Skeletal muscle tissue (tissue), 4 donors: ENCODE data around the gene POLR3H. TPM values are rescaled to one million over a fixed set of nuclear protein-coding genes. Genes with fewer than 3 reads are reported as not detected.

Experiments used
- H3K27ac ChIP-seq: one replicate; pipeline ENCODE4 v1.7.0; 2013; ENCODE audit warnings: mild to moderate bottlenecking, low read depth, low read length, inconsistent platforms
- H3K27me3 ChIP-seq, 3 donors: one replicate each; pipeline ENCODE4 v1.7.0; 2013; ENCODE audit warnings: low read length in 3 of 3; ENCODE audit not compliant: control insufficient read depth in 3 of 3, insufficient read depth in 3 of 3
- H3K36me3 ChIP-seq, 3 donors: one replicate each; pipeline ENCODE4 v1.7.0; 2013; ENCODE audit warnings: low read length in 3 of 3; ENCODE audit not compliant: control insufficient read depth in 3 of 3, insufficient read depth in 3 of 3
- H3K4me1 ChIP-seq, 3 donors: one replicate each; pipeline ENCODE4 v1.7.0; 2013; ENCODE audit warnings: low read length in 3 of 3, mild to moderate bottlenecking in 3 of 3; ENCODE audit not compliant: control insufficient read depth in 3 of 3, insufficient read depth in 3 of 3
- H3K4me3 ChIP-seq, 3 donors: one replicate each; pipeline ENCODE4 v1.7.0; 2013; ENCODE audit warnings: low read length in 3 of 3
- H3K9ac ChIP-seq, 3 donors: one replicate each; pipeline ENCODE4 v1.7.0; 2013; ENCODE audit warnings: low read length in 3 of 3, mild to moderate bottlenecking in 3 of 3, moderate library complexity in 2 of 3, low read depth in 1 of 3
- H3K9me3 ChIP-seq, 3 donors: one replicate each; pipeline ENCODE4 v1.7.0; 2013; ENCODE audit warnings: low read length in 3 of 3; ENCODE audit not compliant: control insufficient read depth in 3 of 3
- total RNA-seq: library from RNA; depleted of rRNA; stranded (reverse); fragments of >200 nt; gene quantifications from one replicate; pipeline ENCODE4 v1.2.3, GENCODE V29; 2014
- donor health status: Osteomylitis.

Gene POLR3H
- total RNA-seq, 1 donor from 2014 or later: 12.0 TPM

- Histone ChIP-seq H3K4me1 (peaks cover 53 to 73% (median 66%) of the 10 kb centered on the region in 3 donors), H3K36me3 (peaks cover 37 to 41% (median 38%) of the 10 kb centered on the region in 3 donors), H3K9me3 (no peaks in the 10 kb centered on the region), H3K4me3 (no peak overlapping the region), H3K9ac (peak overlapping the region; percentile 36 to 68 (median 43)), H3K27me3 (no peaks in the 10 kb centered on the region), H3K27ac (peak overlapping the region; percentile 50)
Measured at GRCh38 chr22:41508770-41509170, 35.5 kb downstream of the POLR3H start.

GRCh38 chr22:41507330-41508063 is 36.8 kb downstream of the POLR3H start:
- Histone ChIP-seq H3K27ac (no peak overlapping the region), H3K4me3 (no peak overlapping the region), H3K27me3 (no peaks in the 10 kb centered on the region), H3K4me1 (peaks cover 40 to 64% (median 58%) of the 10 kb centered on the region in 3 donors), H3K9me3 (no peaks in the 10 kb centered on the region), H3K36me3 (peaks cover 33 to 35% (median 34%) of the 10 kb centered on the region in 3 donors), H3K9ac (peak overlapping the region in 2 of 3 donors; percentile 2 to 11)

GRCh38 chr22:41505511-41506220 is 38.6 kb downstream of the POLR3H start:
- Histone ChIP-seq H3K9ac (no peak overlapping the region), H3K36me3 (peaks cover 38 to 43% (median 43%) of the 10 kb centered on the region in 3 donors), H3K4me3 (no peak overlapping the region), H3K9me3 (no peaks in the 10 kb centered on the region), H3K27ac (no peak overlapping the region), H3K4me1 (peaks cover 26 to 50% (median 50%) of the 10 kb centered on the region in 3 donors), H3K27me3 (no peaks in the 10 kb centered on the region)

GRCh38 chr22:41504816-41505215 is 39.5 kb downstream of the POLR3H start:
- Histone ChIP-seq H3K4me3 (no peak overlapping the region), H3K9ac (peak overlapping the region in 1 of 3 donors; percentile 40), H3K27ac (no peak overlapping the region), H3K4me1 (peaks cover 24 to 56% (median 50%) of the 10 kb centered on the region in 3 donors), H3K36me3 (peaks cover 38 to 40% (median 40%) of the 10 kb centered on the region in 3 donors), H3K27me3 (no peaks in the 10 kb centered on the region), H3K9me3 (no peaks in the 10 kb centered on the region)

GRCh38 chr22:41504397-41504796 is 39.9 kb downstream of the POLR3H start:
- H3K4me1 ChIP-seq: peaks cover 21 to 58% (median 53%) of the 10 kb centered on the region in 3 donors
- no peak overlapping the region for H3K4me3 ChIP-seq
- peaks cover 40 to 44% (median 43%) of the 10 kb centered on the region in 3 donors for H3K36me3 ChIP-seq
- no peaks in the 10 kb centered on the region for H3K9me3 ChIP-seq
- peak overlapping the region in 1 of 3 donors; percentile 40 for H3K9ac ChIP-seq
- H3K27me3 ChIP-seq: no peaks in the 10 kb centered on the region
- peak overlapping the region; percentile 31 for H3K27ac ChIP-seq

- no peak overlapping the region for H3K4me3 ChIP-seq
- no peaks in the 10 kb centered on the region for H3K9me3 ChIP-seq
- H3K4me1 ChIP-seq: peaks cover 10 to 50% (median 44%) of the 10 kb centered on the region in 3 donors
- peak overlapping the region in 1 of 3 donors; percentile 45 for H3K9ac ChIP-seq
- H3K27ac ChIP-seq: no peak overlapping the region
- no peaks in the 10 kb centered on the region for H3K27me3 ChIP-seq
- peaks cover 20 to 28% (median 24%) of the 10 kb centered on the region in 3 donors for H3K36me3 ChIP-seq
Measured at GRCh38 chr22:41501209-41501608, 43.1 kb downstream of the POLR3H start.

GRCh38 chr22:41500303-41500702 is 44.0 kb downstream of the POLR3H start:
- Histone ChIP-seq H3K27ac (no peak overlapping the region), H3K36me3 (peaks cover 20 to 27% (median 26%) of the 10 kb centered on the region in 3 donors), H3K4me1 (peaks cover 10 to 50% (median 42%) of the 10 kb centered on the region in 3 donors)

GRCh38 chr22:41499624-41500280 is 44.5 kb downstream of the POLR3H start:
- peaks cover 20 to 27% (median 26%) of the 10 kb centered on the region in 3 donors for H3K36me3 ChIP-seq
- H3K4me1 ChIP-seq: peaks cover 10 to 47% (median 40%) of the 10 kb centered on the region in 3 donors
- no peak overlapping the region for H3K4me3 ChIP-seq
- no peaks in the 10 kb centered on the region for H3K27me3 ChIP-seq
- H3K9ac ChIP-seq: no peak overlapping the region
- no peaks in the 10 kb centered on the region for H3K9me3 ChIP-seq
- no peak overlapping the region for H3K27ac ChIP-seq

More at GRCh38 chr22:41500303-41500702, 44.0 kb downstream of the POLR3H start:
- Histone ChIP-seq H3K9me3 (no peaks in the 10 kb centered on the region), H3K9ac (no peak overlapping the region), H3K27me3 (no peaks in the 10 kb centered on the region), H3K4me3 (no peak overlapping the region)

- H3K27me3 ChIP-seq: no peaks in the 10 kb centered on the region
- H3K4me3 ChIP-seq: no peak overlapping the region
- H3K4me1 ChIP-seq: peaks cover 10 to 44% (median 35%) of the 10 kb centered on the region in 3 donors
- H3K9me3 ChIP-seq: no peaks in the 10 kb centered on the region
- H3K27ac ChIP-seq: no peak overlapping the region
- H3K9ac ChIP-seq: no peak overlapping the region
- peaks cover 20 to 27% (median 26%) of the 10 kb centered on the region in 3 donors for H3K36me3 ChIP-seq
Measured at GRCh38 chr22:41498303-41498835, 45.9 kb downstream of the POLR3H start.
